T-helper 1 cell treated with Interleukin-12 subunit alpha and Interleukin-12 subunit beta and Interleukin-4 antibody, amounts not matched to agents 30 μg/mL and 1 μg/mL, for 36 hours (primary cell): ENCODE results near the gene RCAN1.

ENCODE experiments used
- H3K27ac Mint-ChIP-seq: one replicate; pipeline ENCODE4 v1.8.0; 2021; ENCODE audit warnings: mild to moderate bottlenecking, mixed read lengths
- H3K27me3 Mint-ChIP-seq: one replicate; pipeline ENCODE4 v1.8.0; 2021; ENCODE audit warnings: low read depth, mixed read lengths
- H3K36me3 Mint-ChIP-seq: one replicate; pipeline ENCODE4 v1.8.0; 2021; ENCODE audit warnings: low read depth, mixed read lengths
- H3K4me1 Mint-ChIP-seq: one replicate; pipeline ENCODE4 v1.8.0; 2021; ENCODE audit warnings: low read depth, mixed read lengths
- H3K4me3 Mint-ChIP-seq: one replicate; pipeline ENCODE4 v1.8.0; 2021; ENCODE audit warnings: mild to moderate bottlenecking, moderate library complexity, mixed read lengths
- H3K9me3 Mint-ChIP-seq: one replicate; pipeline ENCODE4 v1.8.0; 2021; ENCODE audit warnings: mixed read lengths

Gene RCAN1

DNA sequence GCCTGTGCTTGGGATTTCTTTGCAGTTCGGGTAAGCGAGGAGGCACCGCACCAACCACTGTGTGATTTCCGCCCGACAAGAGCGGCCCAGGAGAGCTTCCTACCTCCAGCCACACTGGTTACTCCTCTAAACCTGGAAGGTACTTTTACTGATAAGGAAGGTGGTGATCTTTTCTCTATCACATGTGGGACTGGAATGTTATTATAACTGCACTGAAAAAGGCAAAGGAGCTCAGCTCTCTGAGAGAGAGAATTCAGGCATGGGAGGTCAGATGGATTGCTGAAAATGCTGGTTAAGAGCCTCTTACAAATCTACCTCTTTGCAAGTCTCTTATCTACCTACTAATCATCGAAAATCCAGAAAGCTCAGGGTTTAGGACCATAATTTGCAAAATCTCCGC is 95.2 kb downstream of the RCAN1 start:
- no peaks in the 10 kb centered on the region for H3K27me3 Mint-ChIP-seq
- peaks cover 9% of the 10 kb centered on the region for H3K4me1 Mint-ChIP-seq
- H3K9me3 Mint-ChIP-seq = no peaks in the 10 kb centered on the region
- no peak overlapping the region for H3K4me3 Mint-ChIP-seq
- H3K27ac Mint-ChIP-seq = no peak overlapping the region
- peaks cover 3% of the 10 kb centered on the region for H3K36me3 Mint-ChIP-seq

DNA sequence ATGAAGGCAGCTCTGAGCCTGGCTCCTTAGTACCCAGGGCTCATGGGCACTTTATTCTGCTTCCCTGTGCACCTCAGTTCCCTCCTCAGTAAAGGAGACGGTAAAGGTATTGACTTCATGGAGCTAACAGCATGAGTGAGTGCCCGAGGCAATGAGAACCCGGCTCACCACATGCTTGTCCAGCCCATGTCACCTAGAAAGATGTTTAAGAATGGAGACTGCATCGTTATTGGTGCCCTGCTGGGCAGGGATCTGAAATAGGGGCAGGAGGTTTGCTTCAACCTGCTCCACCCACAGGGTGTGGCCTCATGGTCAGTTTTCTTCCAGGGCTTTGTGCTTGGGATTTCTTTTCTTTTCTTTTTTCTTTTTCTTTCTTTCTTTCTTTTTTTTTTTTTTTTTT is 95.9 kb downstream of the RCAN1 start:
- H3K27me3 Mint-ChIP-seq = no peaks in the 10 kb centered on the region
- H3K4me1 Mint-ChIP-seq = peaks cover 9% of the 10 kb centered on the region
- peaks cover 3% of the 10 kb centered on the region for H3K36me3 Mint-ChIP-seq
- H3K9me3 Mint-ChIP-seq = no peaks in the 10 kb centered on the region
- H3K4me3 Mint-ChIP-seq = no peak overlapping the region
- no peak overlapping the region for H3K27ac Mint-ChIP-seq

DNA sequence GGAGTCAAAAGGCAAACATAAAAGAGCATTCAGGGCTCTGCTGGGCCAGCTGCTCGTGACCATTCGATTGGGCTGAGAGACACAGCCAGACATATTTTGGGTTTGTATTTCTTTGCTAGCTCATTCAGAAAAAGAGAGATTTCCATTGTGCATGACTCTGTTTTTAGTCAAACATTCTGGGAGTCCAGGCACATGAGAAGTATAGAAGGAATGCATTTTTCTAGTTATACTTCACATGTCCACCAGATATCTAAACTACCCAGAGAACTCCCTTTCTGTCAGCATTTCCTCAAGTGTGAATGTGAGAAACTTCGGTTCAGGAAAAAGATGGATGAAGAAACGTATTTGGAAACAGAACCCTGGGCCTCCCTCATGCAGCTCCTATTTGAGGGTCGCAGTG is 96.6 kb downstream of the RCAN1 start:
- no peak overlapping the region for H3K27ac Mint-ChIP-seq
- no peak overlapping the region for H3K4me3 Mint-ChIP-seq
- peaks cover 9% of the 10 kb centered on the region for H3K4me1 Mint-ChIP-seq
- no peaks in the 10 kb centered on the region for H3K9me3 Mint-ChIP-seq
- no peaks in the 10 kb centered on the region for H3K27me3 Mint-ChIP-seq
- H3K36me3 Mint-ChIP-seq = peaks cover 3% of the 10 kb centered on the region

DNA sequence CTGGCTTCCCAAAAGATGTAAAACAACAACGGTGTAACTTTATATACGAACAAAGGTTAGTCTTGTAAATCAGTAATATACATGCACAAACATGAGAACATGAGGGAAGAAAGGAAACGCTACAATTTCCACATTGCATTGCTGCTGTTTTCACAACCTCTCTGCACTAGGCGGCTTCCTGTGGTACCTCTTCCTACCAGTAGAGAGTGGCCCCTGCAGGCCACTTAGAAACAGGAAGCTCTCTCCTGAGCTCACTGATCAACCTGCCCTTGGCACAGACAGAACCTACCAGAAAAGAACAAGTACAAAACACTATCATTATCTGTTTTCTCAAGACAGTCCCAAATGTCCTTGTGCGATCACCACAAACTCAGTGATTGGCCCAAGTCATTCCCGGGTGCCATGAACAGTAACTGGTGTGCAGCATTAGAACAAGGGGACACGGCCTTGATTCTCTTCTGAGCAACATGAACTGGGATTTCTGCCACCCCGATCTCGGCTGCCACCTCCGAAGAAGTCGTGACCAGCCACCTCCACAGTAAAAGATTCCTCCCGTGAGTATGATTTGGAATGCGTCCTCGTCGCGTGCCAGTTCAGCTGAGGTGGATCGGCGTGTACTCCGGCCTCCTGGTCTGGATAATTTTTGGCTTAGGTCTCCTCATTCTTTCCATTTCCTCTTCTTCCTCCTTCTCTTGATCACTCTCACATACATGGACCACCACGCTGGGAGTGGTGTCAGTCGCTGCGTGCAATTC is 97.2 kb downstream of the RCAN1 start:
- Mint-ChIP-seq H3K4me1 (peaks cover 9% of the 10 kb centered on the region), H3K4me3 (no peak overlapping the region), H3K9me3 (no peaks in the 10 kb centered on the region), H3K27me3 (no peaks in the 10 kb centered on the region), H3K36me3 (peaks cover 3% of the 10 kb centered on the region), H3K27ac (no peak overlapping the region)

DNA sequence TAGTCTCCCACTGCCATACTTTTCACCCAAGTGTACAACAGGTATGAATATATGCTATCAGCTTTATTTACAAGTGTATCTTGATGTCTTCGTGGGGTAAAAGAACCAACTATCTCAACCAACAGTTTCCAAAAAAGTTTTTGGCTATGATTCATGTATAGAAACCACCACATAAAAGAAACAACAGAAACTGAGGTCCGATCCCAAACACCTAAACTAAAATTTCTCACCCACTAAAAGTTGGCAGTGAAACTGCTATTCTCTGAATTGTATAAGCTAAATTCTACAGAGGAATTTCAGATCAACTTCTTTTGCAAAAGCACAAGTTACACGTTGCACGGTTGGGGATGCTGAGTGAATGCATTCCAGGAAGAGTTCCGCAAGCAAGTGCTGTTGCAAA is 97.9 kb downstream of the RCAN1 start:
- Mint-ChIP-seq H3K27me3 (no peaks in the 10 kb centered on the region), H3K27ac (no peak overlapping the region), H3K36me3 (peaks cover 3% of the 10 kb centered on the region), H3K4me3 (no peak overlapping the region), H3K9me3 (no peaks in the 10 kb centered on the region), H3K4me1 (peaks cover 7% of the 10 kb centered on the region)

DNA sequence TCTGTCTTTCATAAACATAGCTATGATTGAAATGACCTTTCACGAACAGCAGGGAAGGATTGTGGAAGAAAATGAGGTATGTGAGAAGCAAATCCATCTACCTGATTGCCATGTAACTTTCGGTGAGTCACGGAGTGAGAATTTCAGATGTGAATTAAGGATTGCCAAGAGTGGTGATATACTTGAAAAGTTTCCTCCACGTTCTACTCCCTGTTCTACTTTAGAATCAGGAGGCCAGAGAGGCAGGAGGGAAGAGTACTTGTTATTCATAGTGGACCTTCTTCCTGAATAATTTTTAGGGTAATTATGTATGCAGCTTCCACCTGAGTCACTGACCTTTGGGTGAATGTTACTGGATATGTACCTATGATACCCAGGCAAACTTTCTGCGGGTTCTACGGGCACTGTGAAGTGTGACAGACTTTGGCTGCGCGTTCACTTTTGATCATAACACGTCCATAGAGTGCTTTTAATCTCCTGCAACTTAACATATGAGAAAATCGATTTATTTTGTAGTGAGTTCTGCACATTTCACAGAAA is 100.3 kb downstream of the RCAN1 start:
- Mint-ChIP-seq H3K27me3 (no peaks in the 10 kb centered on the region), H3K9me3 (no peaks in the 10 kb centered on the region), H3K4me3 (no peak overlapping the region), H3K4me1 (peaks cover 7% of the 10 kb centered on the region), H3K36me3 (peaks cover 3% of the 10 kb centered on the region), H3K27ac (no peak overlapping the region)

DNA sequence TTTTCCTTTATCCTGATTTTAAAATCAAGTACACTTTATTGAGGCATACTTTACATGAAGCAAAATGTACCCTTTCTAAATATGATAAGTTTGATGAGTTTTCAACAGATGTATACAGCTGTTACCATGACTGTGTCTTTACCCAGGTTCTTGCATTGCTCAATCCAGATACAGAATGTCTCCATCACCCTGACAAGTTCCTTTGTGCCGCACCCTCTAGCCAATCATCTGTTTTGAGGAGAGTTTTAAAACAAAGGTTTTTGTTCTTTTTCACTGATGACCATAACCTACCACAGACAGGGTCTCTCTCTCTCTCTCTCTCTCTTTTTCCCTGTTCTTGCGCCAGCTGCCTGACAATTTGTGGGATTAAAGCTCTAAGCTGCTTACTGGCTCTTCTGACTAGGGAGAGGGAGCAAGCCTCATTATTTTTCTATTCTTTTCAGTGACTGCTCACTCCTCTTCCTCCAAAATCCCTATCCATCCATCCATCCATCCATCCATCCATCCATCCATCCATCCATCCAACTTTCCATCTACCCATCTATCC is 101.7 kb downstream of the RCAN1 start:
- Mint-ChIP-seq H3K4me1 (peaks cover 7% of the 10 kb centered on the region), H3K27ac (no peak overlapping the region), H3K27me3 (no peaks in the 10 kb centered on the region), H3K4me3 (no peak overlapping the region), H3K36me3 (peaks cover 3% of the 10 kb centered on the region), H3K9me3 (no peaks in the 10 kb centered on the region)

DNA sequence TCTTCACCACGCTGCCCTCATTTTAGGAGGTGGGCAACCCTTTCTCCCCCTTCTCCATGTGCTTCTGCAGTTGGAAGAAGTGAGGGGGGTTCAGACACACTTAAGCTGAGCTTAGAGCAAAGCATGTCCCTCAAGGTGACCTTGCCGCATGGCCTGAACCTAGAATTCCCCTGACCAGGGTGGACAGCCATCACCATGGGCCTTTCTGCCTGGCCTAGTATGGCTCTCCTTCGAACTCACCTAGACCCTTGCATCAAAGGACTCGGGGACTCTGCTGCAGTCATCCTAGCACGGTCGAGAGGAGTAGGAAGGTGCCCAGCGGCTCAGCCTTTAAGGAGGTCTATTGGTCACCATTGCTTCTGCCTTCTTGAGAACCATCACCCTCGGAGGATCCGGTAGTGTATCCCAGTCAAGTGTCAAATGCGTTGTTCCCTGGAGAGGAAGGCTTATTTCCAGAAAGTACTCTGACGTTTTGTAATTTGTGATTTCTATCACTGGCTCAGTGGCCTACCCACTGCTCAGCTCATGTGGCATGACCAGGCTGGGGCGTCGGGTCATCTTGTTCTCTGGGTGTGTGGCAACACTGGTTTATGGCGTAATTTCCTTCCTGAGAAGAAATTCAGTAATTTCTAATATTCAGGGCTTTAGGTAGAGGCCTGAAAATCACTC is 103.0 kb downstream of the RCAN1 start, which contains the start of gene KCNE1:
KCNE1 (minus strand) TSS at position 424 of the 669 bp plus-strand sequence. CDS start 62,576 bp downstream, outside the sequence.
- Mint-ChIP-seq H3K4me1 (no peaks in the 10 kb centered on the region), H3K4me3 (no peak within 1 kb of the TSS), H3K27me3 (no peaks in the 10 kb centered on the region), H3K9me3 (no peaks in the 10 kb centered on the region), H3K36me3 (no peaks in the 10 kb centered on the region), H3K27ac (no peak within 1 kb of the TSS)

DNA sequence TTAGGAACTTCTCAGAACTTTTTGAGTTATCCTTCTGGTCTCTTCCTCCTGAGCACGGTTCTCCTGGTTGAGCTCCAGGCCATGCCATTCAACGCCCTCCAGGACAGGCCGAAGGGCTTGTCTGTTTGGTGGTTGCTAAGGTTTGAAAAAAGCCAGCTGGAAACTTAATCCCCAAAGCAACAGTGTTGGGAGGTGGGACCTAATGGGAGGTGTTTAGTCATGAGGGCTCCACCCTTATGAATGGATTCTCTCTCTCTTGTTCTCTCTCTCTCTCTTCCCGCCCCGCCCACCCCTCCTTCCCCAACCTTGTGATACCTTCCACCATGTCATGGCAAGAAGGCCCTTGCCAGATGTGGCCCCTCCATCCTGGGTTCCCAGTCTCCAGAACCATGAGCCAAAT is 103.7 kb downstream of the RCAN1 start:
- no peaks in the 10 kb centered on the region for H3K27me3 Mint-ChIP-seq
- no peaks in the 10 kb centered on the region for H3K4me1 Mint-ChIP-seq
- no peaks in the 10 kb centered on the region for H3K36me3 Mint-ChIP-seq
- no peaks in the 10 kb centered on the region for H3K9me3 Mint-ChIP-seq
- no peak overlapping the region for H3K4me3 Mint-ChIP-seq
- no peak overlapping the region for H3K27ac Mint-ChIP-seq

DNA sequence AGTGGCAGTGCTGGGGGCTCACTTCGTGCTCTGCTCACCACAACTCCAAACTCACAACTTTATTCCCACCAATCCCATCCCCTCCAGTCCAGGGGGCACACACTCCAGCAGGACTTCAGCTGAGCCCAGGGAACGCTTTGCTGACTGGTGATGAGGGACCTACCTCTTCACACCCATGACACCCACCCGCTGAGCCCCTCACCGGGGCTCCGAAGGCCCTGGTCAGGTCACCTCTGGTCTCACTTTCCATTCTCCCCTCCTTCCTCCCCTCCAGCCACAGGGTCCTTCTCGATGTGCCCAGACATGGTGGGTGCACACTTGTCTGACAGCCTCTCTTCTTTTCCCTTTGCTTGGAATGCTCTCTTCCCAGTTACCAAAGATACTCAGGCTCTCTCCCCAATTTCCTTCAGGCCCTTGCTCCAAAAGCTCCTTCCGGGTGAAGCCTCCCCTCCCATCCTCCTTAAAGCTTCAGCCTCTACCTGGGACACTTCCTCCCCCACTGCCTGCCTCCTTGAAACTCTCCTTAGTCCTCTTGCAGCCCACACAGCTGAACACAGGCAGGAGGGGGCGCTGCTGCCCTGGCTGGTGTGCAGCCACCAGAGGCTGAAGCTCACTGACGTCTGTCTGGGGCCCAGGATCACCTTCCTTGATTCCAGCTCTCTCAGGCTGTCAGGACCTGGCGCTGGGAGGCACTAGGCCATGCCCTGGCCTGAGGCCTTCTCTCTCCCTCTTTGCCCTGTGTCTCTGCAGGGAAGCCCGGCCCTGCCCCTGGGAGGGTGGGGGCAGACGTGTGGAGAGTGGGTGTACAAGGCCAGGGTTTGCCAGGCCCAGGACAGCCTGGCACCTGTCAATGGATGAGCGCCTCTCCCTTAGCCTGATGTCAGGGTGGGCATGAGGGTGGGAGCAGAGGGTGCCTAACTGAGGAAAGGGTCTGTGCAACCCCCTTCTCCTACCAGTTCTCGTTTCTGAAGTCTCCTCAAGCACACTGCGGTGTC is 104.5 kb downstream of the RCAN1 start:
- Mint-ChIP-seq H3K36me3 (no peaks in the 10 kb centered on the region), H3K27me3 (no peaks in the 10 kb centered on the region), H3K27ac (no peak overlapping the region), H3K4me3 (no peak overlapping the region), H3K4me1 (no peaks in the 10 kb centered on the region), H3K9me3 (no peaks in the 10 kb centered on the region)

DNA sequence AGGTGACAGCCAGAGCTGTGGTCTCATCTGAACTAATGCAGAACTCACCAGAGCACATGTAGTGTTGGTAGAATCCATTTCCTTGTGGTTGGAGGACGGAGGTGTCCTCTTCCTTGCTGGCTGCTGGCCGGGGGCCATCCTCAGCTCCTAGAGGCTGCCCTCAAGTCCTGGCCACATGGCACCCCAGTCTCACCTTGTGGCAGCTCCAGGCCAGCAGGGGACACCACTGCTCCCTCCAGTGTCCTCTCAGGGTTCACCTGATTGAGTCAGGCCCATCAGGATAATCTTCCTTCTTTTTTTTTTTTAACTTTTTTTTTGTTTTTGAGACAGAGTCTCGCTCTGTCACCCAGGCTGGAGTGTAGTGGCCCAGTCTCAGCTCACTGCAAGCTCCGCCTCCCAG is 105.8 kb downstream of the RCAN1 start:
- H3K27ac Mint-ChIP-seq = no peak overlapping the region
- no peaks in the 10 kb centered on the region for H3K9me3 Mint-ChIP-seq
- no peak overlapping the region for H3K4me3 Mint-ChIP-seq
- no peaks in the 10 kb centered on the region for H3K27me3 Mint-ChIP-seq
- no peaks in the 10 kb centered on the region for H3K4me1 Mint-ChIP-seq
- no peaks in the 10 kb centered on the region for H3K36me3 Mint-ChIP-seq

DNA sequence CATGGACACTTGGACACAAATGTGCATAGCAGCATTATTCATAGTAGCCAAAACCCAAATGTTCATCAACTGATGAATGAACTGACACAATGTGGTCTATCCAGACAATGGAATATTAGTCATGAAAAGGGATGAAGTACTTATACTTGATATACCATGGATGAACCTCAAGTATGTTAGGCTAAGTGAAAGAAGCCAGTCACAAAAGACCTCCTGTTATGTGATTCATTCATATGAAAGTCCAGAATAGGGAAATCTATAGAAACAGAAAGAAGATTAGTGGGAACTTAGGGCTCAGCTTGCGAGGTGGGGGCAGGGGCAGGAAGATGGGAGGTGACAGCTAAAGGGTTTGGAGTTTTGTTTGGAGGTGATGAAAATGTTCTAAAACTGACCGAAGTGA is 110.3 kb downstream of the RCAN1 start:
- no peaks in the 10 kb centered on the region for H3K4me1 Mint-ChIP-seq
- H3K27me3 Mint-ChIP-seq = peaks cover 5% of the 10 kb centered on the region
- no peaks in the 10 kb centered on the region for H3K9me3 Mint-ChIP-seq
- no peak overlapping the region for H3K27ac Mint-ChIP-seq
- no peaks in the 10 kb centered on the region for H3K36me3 Mint-ChIP-seq
- H3K4me3 Mint-ChIP-seq = no peak overlapping the region

DNA sequence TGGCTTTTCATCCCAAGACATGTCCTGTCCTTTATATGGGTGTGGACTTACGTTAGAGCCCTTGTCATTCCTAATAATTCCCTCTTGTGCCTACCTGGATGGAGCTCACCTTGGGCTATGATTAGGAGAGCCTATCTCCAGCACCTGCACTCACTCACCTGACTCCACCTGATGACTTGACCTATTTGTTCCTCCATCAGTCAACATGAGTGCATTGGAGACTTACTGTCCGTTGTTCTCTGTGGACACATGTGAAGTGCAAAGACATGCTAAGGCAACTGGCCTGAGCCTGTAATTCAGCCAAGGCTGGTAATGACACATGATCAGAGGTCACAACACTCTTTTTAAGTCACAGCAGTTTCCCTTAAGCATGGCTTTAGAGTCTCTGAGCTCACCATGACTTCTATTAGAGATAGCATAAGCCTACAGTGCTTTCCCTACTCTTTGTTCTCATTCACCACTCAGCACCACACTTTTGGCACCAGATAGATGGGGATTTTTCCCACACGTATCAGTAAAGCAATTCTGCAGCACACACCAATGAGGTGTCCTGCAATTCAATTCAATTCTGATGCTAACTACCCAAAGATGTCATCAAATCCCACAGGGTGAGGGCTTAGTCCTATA is 112.3 kb downstream of the RCAN1 start:
- H3K27ac Mint-ChIP-seq = no peak overlapping the region
- peaks cover 12% of the 10 kb centered on the region for H3K27me3 Mint-ChIP-seq
- no peaks in the 10 kb centered on the region for H3K36me3 Mint-ChIP-seq
- peaks cover 9% of the 10 kb centered on the region for H3K9me3 Mint-ChIP-seq
- no peaks in the 10 kb centered on the region for H3K4me1 Mint-ChIP-seq
- H3K4me3 Mint-ChIP-seq = no peak overlapping the region

DNA sequence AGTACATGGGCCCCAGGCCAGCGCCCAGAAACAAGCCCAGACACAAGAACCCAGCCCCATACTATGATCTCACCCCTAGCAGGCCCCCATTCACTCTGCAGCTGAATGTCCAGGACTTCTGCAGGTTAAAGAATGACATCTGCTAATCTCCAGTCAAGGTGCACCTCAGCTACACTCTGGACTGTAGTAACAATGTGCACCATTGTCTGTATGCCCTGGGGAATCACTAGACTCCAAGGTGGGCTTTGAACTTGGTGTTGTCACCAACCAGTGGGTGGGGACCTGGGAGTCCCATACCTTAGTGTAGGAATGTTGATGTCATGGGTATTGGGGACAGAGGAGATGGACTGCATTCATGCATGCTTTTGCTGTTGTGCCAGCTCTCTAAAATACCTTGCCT is 113.2 kb downstream of the RCAN1 start:
- H3K36me3 Mint-ChIP-seq = no peaks in the 10 kb centered on the region

More for the DNA sequence above, 113.2 kb downstream of the RCAN1 start:
- no peak overlapping the region for H3K4me3 Mint-ChIP-seq
- peaks cover 18% of the 10 kb centered on the region for H3K9me3 Mint-ChIP-seq
- H3K27me3 Mint-ChIP-seq = peaks cover 14% of the 10 kb centered on the region
- H3K27ac Mint-ChIP-seq = no peak overlapping the region
- no peaks in the 10 kb centered on the region for H3K4me1 Mint-ChIP-seq
